WERI-Rb-1 (cell line): Measurements from ENCODE around the gene PXMP2.

Source experiments
- DNase-seq: peaks from one replicate; pipeline ENCODE4 v3.0.0-alpha.2; 2020
- H3K27ac ChIP-seq: fragments of 250-450 bp; sonication (Bioruptor Pico); 2 replicates; pipeline ENCODE4 v1.5.1; 2020; ENCODE audit warnings: mild to moderate bottlenecking, moderate library complexity
- H3K27me3 ChIP-seq: fragments of 250-450 bp; sonication (Bioruptor Pico); 2 replicates; pipeline ENCODE4 v1.5.1; 2021; ENCODE audit warnings: mild to moderate bottlenecking, low read depth, moderate library complexity; ENCODE audit not compliant: insufficient read depth, severe bottlenecking
- H3K36me3 ChIP-seq: fragments of 250-450 bp; sonication (Bioruptor Pico); 2 replicates; pipeline ENCODE4 v1.5.1; 2020; ENCODE audit warnings: mild to moderate bottlenecking, moderate library complexity
- H3K4me3 ChIP-seq: 2 replicates; pipeline ENCODE4 v1.5.1; 2011; ENCODE audit warnings: low read depth, mild to moderate bottlenecking, control low read depth, low read length
- H3K9me3 ChIP-seq: fragments of 250-450 bp; sonication (Bioruptor Pico); 2 replicates; pipeline ENCODE4 v1.5.1; 2021; ENCODE audit warnings: mild to moderate bottlenecking, moderate library complexity; ENCODE audit not compliant: severe bottlenecking
- CTCF ChIP-seq: IDR thresholded peaks from 2 replicates; pipeline ENCODE4 v1.5.1; 2011; ENCODE audit warnings: low read depth, mild to moderate bottlenecking, control low read depth, inconsistent platforms, low read length

PXMP2 gene

GRCh38 chr12:132715874-132716273 lies 28.5 kb downstream of the PXMP2 start:
- H3K4me3 ChIP-seq, result no peak overlapping the region
- DNase-seq, result no peak
- TF ChIP-seq CTCF, result no peak
- no peak overlapping the region for H3K27ac ChIP-seq
- no peaks in the 10 kb centered on the region for H3K27me3 ChIP-seq
- H3K9me3 ChIP-seq, result no peaks in the 10 kb centered on the region
- H3K36me3 ChIP-seq, result peaks cover 73% of the 10 kb centered on the region

- Histone ChIP-seq H3K36me3 (peaks cover 78% of the 10 kb centered on the region), H3K4me3 (no peak overlapping the region), H3K27ac (no peak overlapping the region), H3K27me3 (no peaks in the 10 kb centered on the region), H3K9me3 (no peaks in the 10 kb centered on the region)
- no peak for TF ChIP-seq CTCF
- no peak for DNase-seq
These were observed 29.0 kb downstream of the PXMP2 start for GRCh38 chr12:132716356-132716755.

- no peaks in the 10 kb centered on the region for H3K27me3 ChIP-seq
- H3K9me3 ChIP-seq, result no peaks in the 10 kb centered on the region
- no peak overlapping the region for H3K27ac ChIP-seq
- peaks cover 84% of the 10 kb centered on the region for H3K36me3 ChIP-seq
- H3K4me3 ChIP-seq, result no peak overlapping the region
- TF ChIP-seq CTCF, result no peak
- no peak for DNase-seq
These were observed 29.6 kb downstream of the PXMP2 start for GRCh38 chr12:132717011-132717410.

GRCh38 chr12:132717531-132718387 lies 30.4 kb downstream of the PXMP2 start:
- H3K9me3 ChIP-seq, result no peaks in the 10 kb centered on the region
- DNase-seq, result no peak
- no peak for TF ChIP-seq CTCF
- no peak overlapping the region for H3K4me3 ChIP-seq
- H3K36me3 ChIP-seq, result peaks cover 90% of the 10 kb centered on the region
- no peaks in the 10 kb centered on the region for H3K27me3 ChIP-seq
- no peak overlapping the region for H3K27ac ChIP-seq

- H3K27ac ChIP-seq, result no peak overlapping the region
- H3K9me3 ChIP-seq, result no peaks in the 10 kb centered on the region
- no peak for DNase-seq
- peaks cover 90% of the 10 kb centered on the region for H3K36me3 ChIP-seq
- TF ChIP-seq CTCF, result no peak
- no peaks in the 10 kb centered on the region for H3K27me3 ChIP-seq
- H3K4me3 ChIP-seq, result no peak overlapping the region
These were observed 31.3 kb downstream of the PXMP2 start for GRCh38 chr12:132718644-132719043.
